GM06990 (cell line): ENCODE data around the gene ERC2.

ENCODE experiments used
- DNase-seq: peaks from one replicate; pipeline ENCODE4 v3.0.0-alpha.2; 2011; ENCODE audit not compliant: insufficient read length; ENCODE audit errors: extremely low read depth
- H3K27me3 ChIP-seq: replicated peaks from 2 replicates; pipeline ENCODE4 v1.6.0; 2011; ENCODE audit warnings: low read length; ENCODE audit not compliant: control insufficient read depth, insufficient read depth
- H3K36me3 ChIP-seq: 2 replicates; pipeline ENCODE4 v1.5.1; 2011; ENCODE audit warnings: low read length; ENCODE audit not compliant: control insufficient read depth, insufficient read depth
- H3K4me3 ChIP-seq: replicated peaks from 2 replicates; pipeline ENCODE4 v1.5.1; 2011; ENCODE audit warnings: low read depth, mild to moderate bottlenecking, control low read depth, low read length
- TF ChIP-seq, protein P1 (sequence below): IDR thresholded peaks from 2 replicates; pipeline ENCODE4 v1.5.1; 2011; ENCODE audit warnings: low read length, control low read depth, mild to moderate bottlenecking, inconsistent platforms; ENCODE audit not compliant: insufficient read depth, poor library complexity, severe bottlenecking

The ERC2 gene

DNA sequence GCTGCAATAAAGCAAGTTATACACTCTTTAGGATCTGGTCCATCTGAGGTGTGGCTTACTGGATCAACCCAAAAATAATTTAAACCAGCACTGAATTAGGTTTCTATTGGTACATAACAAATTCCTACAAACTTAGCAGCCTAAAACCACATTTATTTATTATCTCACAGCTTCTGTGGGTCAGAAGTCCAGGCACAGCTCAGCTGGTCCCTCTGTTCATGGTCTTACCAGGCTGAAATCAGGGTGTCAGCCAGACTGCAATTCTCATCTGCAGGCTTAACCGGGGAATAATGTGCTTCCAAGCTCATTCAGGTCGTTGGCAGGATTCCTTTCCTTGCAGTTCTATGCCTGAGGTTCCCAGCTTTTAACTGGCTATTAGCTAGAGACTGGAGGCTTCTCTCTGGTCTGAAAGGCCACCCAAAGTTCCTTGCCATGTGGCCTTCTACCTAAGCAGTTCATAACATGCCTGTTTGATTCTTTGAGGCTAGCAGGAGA, 503.7 kb downstream of the ERC2 start:
- H3K36me3 ChIP-seq = no peaks in the 10 kb centered on the region
- H3K4me3 ChIP-seq = no peak overlapping the region
- DNase-seq = no peak
- TF ChIP-seq, protein P1, sequence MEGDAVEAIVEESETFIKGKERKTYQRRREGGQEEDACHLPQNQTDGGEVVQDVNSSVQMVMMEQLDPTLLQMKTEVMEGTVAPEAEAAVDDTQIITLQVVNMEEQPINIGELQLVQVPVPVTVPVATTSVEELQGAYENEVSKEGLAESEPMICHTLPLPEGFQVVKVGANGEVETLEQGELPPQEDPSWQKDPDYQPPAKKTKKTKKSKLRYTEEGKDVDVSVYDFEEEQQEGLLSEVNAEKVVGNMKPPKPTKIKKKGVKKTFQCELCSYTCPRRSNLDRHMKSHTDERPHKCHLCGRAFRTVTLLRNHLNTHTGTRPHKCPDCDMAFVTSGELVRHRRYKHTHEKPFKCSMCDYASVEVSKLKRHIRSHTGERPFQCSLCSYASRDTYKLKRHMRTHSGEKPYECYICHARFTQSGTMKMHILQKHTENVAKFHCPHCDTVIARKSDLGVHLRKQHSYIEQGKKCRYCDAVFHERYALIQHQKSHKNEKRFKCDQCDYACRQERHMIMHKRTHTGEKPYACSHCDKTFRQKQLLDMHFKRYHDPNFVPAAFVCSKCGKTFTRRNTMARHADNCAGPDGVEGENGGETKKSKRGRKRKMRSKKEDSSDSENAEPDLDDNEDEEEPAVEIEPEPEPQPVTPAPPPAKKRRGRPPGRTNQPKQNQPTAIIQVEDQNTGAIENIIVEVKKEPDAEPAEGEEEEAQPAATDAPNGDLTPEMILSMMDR = no peak
- no peaks in the 10 kb centered on the region for H3K27me3 ChIP-seq

DNA sequence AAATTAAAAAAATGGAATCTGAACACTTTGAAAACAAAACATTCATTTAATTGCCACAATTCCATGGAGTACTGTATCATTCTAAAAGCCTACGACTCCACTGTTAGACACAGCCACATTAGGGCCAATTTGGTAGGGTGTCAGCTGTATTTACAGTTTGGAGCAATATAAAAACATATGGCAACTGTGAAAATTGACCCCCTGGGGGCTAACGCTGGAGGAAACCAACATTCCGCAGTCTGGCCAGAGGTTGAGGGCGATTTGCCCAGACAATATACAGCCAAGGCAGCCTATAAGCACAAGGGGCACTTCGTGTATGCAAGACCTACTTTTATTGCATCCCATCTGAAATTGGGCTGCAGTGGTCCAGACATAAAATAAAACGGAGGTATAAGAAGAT, 504.7 kb downstream of the ERC2 start:
- no peak for DNase-seq
- no peaks in the 10 kb centered on the region; the same call in 1 of the 2 replicates for H3K27me3 ChIP-seq
- H3K36me3 ChIP-seq = no peaks in the 10 kb centered on the region
- TF ChIP-seq, protein P1 = no peak
- H3K4me3 ChIP-seq = no peak overlapping the region

DNA sequence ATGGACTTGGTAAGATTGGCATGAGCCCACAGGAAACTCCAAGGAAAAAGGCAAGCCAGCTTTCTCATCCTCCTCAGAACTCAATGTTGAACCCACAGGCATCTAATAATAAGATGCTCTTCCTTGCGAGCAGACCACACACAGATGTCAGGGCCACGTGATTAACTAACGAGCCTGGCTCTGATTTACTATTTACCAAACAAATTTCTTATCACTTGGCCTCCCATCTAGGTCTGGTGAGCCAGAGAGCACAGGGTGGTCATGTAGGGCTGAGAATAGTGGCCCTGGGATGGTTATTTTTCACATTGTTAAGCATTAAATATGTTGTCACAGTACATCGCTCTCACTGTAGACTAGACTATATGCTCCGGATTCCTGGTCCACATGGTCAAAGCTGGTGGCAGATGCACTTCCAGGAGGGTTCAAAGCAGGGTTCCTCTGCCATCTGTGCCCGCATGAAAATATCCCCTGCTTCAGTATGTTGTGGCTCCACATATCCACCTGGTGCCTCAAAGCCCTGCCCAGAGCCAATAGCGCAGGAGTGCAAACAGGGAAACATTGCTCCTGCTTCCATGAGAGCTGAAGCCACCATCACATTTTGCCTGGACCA, 508.7 kb downstream of the ERC2 start:
- TF ChIP-seq, protein P1 = no peak

GRCh38 chr3:55958605-55959004, 509.7 kb downstream of the ERC2 start:
- TF ChIP-seq, protein P1 = no peak
- no peak overlapping the region for H3K4me3 ChIP-seq
- no peaks in the 10 kb centered on the region; the same call in 1 of the 2 replicates for H3K27me3 ChIP-seq
- H3K36me3 ChIP-seq = no peaks in the 10 kb centered on the region
- DNase-seq = no peak

More for the DNA sequence above, 508.7 kb downstream of the ERC2 start:
- no peaks in the 10 kb centered on the region for H3K36me3 ChIP-seq
- no peak for DNase-seq
- H3K27me3 ChIP-seq = no peaks in the 10 kb centered on the region; the same call in 1 of the 2 replicates
- no peak overlapping the region for H3K4me3 ChIP-seq

DNA sequence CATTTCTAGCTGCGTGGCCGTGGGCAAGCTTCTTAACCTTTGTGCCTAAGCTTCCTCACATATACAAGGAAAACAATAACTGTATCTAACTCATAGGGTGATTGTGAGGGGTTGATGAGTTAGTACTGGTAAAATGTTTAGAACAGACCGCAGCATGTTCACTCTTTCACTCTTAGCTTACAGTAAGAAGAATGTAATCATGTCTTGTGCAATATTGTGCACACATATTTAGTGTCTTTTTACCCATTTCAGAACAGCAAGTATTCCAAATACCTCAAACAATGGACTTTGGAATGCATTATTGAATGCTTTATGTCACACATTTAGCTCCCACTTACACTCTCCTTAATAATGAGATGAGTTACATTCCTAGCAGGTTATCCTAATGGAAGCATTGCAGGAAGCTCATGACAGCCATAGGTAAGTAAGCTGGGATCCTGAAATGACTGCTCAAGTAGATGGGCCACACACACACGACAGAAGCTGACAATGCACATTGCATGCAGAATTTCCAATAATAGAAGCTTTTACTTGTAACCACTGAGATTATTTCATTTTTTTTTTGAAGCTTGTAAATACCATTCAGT, 512.3 kb downstream of the ERC2 start:
- Histone ChIP-seq H3K27me3 (no peaks in the 10 kb centered on the region; the same call in 1 of the 2 replicates), H3K36me3 (no peaks in the 10 kb centered on the region), H3K4me3 (no peak overlapping the region)
- DNase-seq = no peak
- TF ChIP-seq, protein P1 = no peak
